Gastrocnemius medialis (tissue), 4 donors: ENCODE data around the gene CLCA1.

Experiments used
- CTCF ChIP-seq, 5 experiments: fragments of 450-650 bp in 3 of 5; fragments of 200-600 bp in 2 of 5; sonication (generic) in 2 of 5; IDR thresholded peaks in 4 of 5; conservative IDR thresholded peaks in 1 of 5; 1 replicate in 4 of 5; 2 replicates in 1 of 5; pipeline ENCODE4 v1.5.1; 2016 to 2019; ENCODE audit warnings: antibody characterized with exemption in 5 of 5, mild to moderate bottlenecking in 3 of 5, moderate library complexity in 3 of 5
- POLR2A ChIP-seq, 2 donors: fragments of 450-650 bp; IDR thresholded peaks; one replicate each; pipeline ENCODE4 v1.6.1; 2017; ENCODE audit warnings: antibody characterized with exemption in 2 of 2, mild to moderate bottlenecking in 2 of 2, moderate library complexity in 2 of 2

GRCh38 chr1:86498281-86498680 lies 29.6 kb downstream of the CLCA1 start:
- TF ChIP-seq CTCF (IDR thresholded peaks at IDR 0.05 in 4 of 5, conservative IDR thresholded peaks at IDR 0.05 in 1 of 5) = no peak
- no peak for TF ChIP-seq POLR2A (IDR thresholded peaks at IDR 0.05)
